Measurements from ENCODE around the gene ABCA7.

ABCA7 gene

GRCh38 chr19:1070576-1070930 is 30.6 kb downstream of the ABCA7 start:
- Histone ChIP-seq H3K4me3 (ENCODE audit: low read length) (no peak overlapping the region), H4K20me1 (ENCODE audit: insufficient read depth, low read length) (no peaks in the 10 kb centered on the region), H3K27me3 (ENCODE audit: low read depth, low read length) (no peaks in the 10 kb centered on the region), H3K9ac (ENCODE audit: low read length) (no peak overlapping the region), H3K36me3 (replicated peaks; ENCODE audit: low read depth, low read length) (peaks cover 19% of the 10 kb centered on the region), H3K9me3 (ENCODE audit: insufficient read depth, low read length) (no peaks in the 10 kb centered on the region), H3K4me2 (ENCODE audit: low read length) (no peak overlapping the region), H3K27ac (ENCODE audit: low read length) (no peak overlapping the region), H2AFZ (ENCODE audit: low read depth, low read length) (no peak overlapping the region), H3K4me1 (ENCODE audit: low read length) (peaks cover 34% of the 10 kb centered on the region), H3K79me2 (ENCODE audit: low read length) (peaks cover 31% of the 10 kb centered on the region)
- no peak for TF ChIP-seq EZH2phosphoT487 (IDR thresholded peaks at IDR 0.05; ENCODE audit: low read depth)
- TF ChIP-seq CTCF (IDR thresholded peaks at IDR 0.05; ENCODE audit: low read depth, low read length), result no peak

- Histone ChIP-seq H3K4me1 (ENCODE audit: low read length) (peaks cover 39% of the 10 kb centered on the region), H2AFZ (ENCODE audit: low read depth, low read length) (no peak overlapping the region), H3K9me3 (ENCODE audit: insufficient read depth, low read length) (no peaks in the 10 kb centered on the region), H4K20me1 (ENCODE audit: insufficient read depth, low read length) (no peaks in the 10 kb centered on the region), H3K27ac (ENCODE audit: low read length) (no peak overlapping the region), H3K27me3 (ENCODE audit: low read depth, low read length) (no peaks in the 10 kb centered on the region), H3K79me2 (ENCODE audit: low read length) (peaks cover 31% of the 10 kb centered on the region), H3K4me2 (ENCODE audit: low read length) (no peak overlapping the region), H3K36me3 (replicated peaks; ENCODE audit: low read depth, low read length) (peaks cover 25% of the 10 kb centered on the region), H3K4me3 (ENCODE audit: low read length) (no peak overlapping the region), H3K9ac (ENCODE audit: low read length) (no peak overlapping the region)
- TF ChIP-seq CTCF (IDR thresholded peaks at IDR 0.05; ENCODE audit: low read depth, low read length), result no peak
- TF ChIP-seq EZH2phosphoT487 (IDR thresholded peaks at IDR 0.05; ENCODE audit: low read depth), result no peak
Measured at GRCh38 chr19:1070931-1071791, 31.3 kb downstream of the ABCA7 start.

- no peak for TF ChIP-seq CTCF (IDR thresholded peaks at IDR 0.05; ENCODE audit: low read depth, low read length)
- no peak for TF ChIP-seq EZH2phosphoT487 (IDR thresholded peaks at IDR 0.05; ENCODE audit: low read depth)
- Histone ChIP-seq H3K36me3 (replicated peaks; ENCODE audit: low read depth, low read length) (peaks cover 27% of the 10 kb centered on the region), H3K9me3 (ENCODE audit: insufficient read depth, low read length) (no peaks in the 10 kb centered on the region), H3K4me2 (ENCODE audit: low read length) (no peak overlapping the region), H3K9ac (ENCODE audit: low read length) (no peak overlapping the region), H4K20me1 (ENCODE audit: insufficient read depth, low read length) (no peaks in the 10 kb centered on the region), H2AFZ (ENCODE audit: low read depth, low read length) (no peak overlapping the region), H3K79me2 (ENCODE audit: low read length) (peaks cover 29% of the 10 kb centered on the region), H3K4me1 (ENCODE audit: low read length) (peaks cover 46% of the 10 kb centered on the region), H3K4me3 (ENCODE audit: low read length) (no peak overlapping the region), H3K27me3 (ENCODE audit: low read depth, low read length) (no peaks in the 10 kb centered on the region), H3K27ac (ENCODE audit: low read length) (no peak overlapping the region)
Measured at GRCh38 chr19:1072371-1073015, 32.6 kb downstream of the ABCA7 start.

Data from OCI-LY3 (cell line).